ENCODE results near the gene NMBR. TPM values are rescaled to one million over a fixed set of nuclear protein-coding genes. Genes with fewer than 3 reads are reported as not detected.
"Not testable (repeated sequence)": the region's sequence is repeated elsewhere in the genome, so short reads cannot be mapped to it uniquely, and the experiment has no call there.

Gene NMBR
- total RNA-seq, 1 experiment from 2014 or later, result not detected

DNA sequence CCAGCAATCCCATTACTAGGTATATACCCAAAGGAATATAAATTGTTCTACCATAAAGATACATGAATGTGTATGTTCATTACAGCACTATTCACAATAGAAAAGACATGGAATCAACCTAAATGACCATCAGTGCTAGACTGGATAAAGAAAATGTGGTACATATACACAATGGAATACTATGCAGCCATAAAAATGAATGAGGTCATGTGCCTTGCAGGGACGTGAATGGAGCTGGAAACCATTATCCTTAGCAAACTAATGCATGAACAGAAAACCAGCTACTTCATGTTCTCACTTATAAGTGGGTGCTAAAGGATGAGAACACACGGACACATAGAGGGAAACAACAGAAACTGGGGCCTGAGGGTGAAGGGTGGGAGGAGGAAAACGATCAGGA, 119.1 kb downstream of the NMBR start:
- DNase-seq (ENCODE audit: low read depth); in situ Hi-C loops (cut with HindIII; ENCODE audit: low pct_unique_long_range_greater_than_20kb, low sequenced_read_pairs): not testable (repeated sequence)

- in situ Hi-C loops (cut with HindIII; ENCODE audit: low pct_unique_long_range_greater_than_20kb, low sequenced_read_pairs), result no loop called here
- DNase-seq (ENCODE audit: low read depth), result no peak
Observed at GRCh38 chr6:142027074-142027473, 119.8 kb downstream of the NMBR start.

- DNase-seq (ENCODE audit: low read depth), result no peak
- in situ Hi-C loops (cut with HindIII; ENCODE audit: low pct_unique_long_range_greater_than_20kb, low sequenced_read_pairs), result no loop called here
Observed at GRCh38 chr6:142026471-142026870, 120.5 kb downstream of the NMBR start.

Other genes with a start within 250 kb of the NMBR start
- not detected in 2 replicates for gene GJE1, start 14.2 kb downstream of the NMBR start, total RNA-seq (2014; rRNA removed; shearing (Covaris generic); ENCODE audit: low replicate concordance)
- 68.3 and 78.5 TPM in 2 replicates for gene VTA1, start 141 bp upstream of the NMBR start, total RNA-seq (2014; rRNA removed; shearing (Covaris generic); ENCODE audit: low replicate concordance)
- 33.4 and 44.6 TPM in 2 replicates for gene ADGRG6, start 154.9 kb upstream of the NMBR start, total RNA-seq (2014; rRNA removed; shearing (Covaris generic); ENCODE audit: low replicate concordance)